CD4-positive, alpha-beta T cell treated with Interleukin-17A for 1 hour (primary cell): Measurements from ENCODE around the gene CD53.
A peak's percentile ranks its signal among the peaks of the same experiment; 100 is the strongest.

Experiments used
- DNase-seq: peaks from one replicate; pipeline ENCODE4 v3.0.0-alpha.2; 2020

CD53 gene

GRCh38 chr1:110876748-110877341, 3.9 kb downstream of the CD53 start:
- no peak for DNase-seq

GRCh38 chr1:110877364-110877763, 4.4 kb downstream of the CD53 start:
- no peak for DNase-seq

- no peak for DNase-seq
Measured at GRCh38 chr1:110877776-110878175, 4.8 kb downstream of the CD53 start.

GRCh38 chr1:110878591-110878990, 5.6 kb downstream of the CD53 start:
- DNase-seq, result no peak

- DNase-seq, result no peak
Measured at GRCh38 chr1:110878993-110879392, 6.0 kb downstream of the CD53 start.

GRCh38 chr1:110879758-110880606, 7.0 kb downstream of the CD53 start:
- DNase-seq, result peak; percentile 79

- DNase-seq, result peak; percentile 69
Measured at GRCh38 chr1:110880708-110881374, 7.9 kb downstream of the CD53 start.

GRCh38 chr1:110888049-110888448, 15.1 kb downstream of the CD53 start:
- no peak for DNase-seq

GRCh38 chr1:110888641-110889040, 15.7 kb downstream of the CD53 start:
- DNase-seq, result no peak

GRCh38 chr1:110890474-110891196, 17.7 kb downstream of the CD53 start:
- no peak for DNase-seq

GRCh38 chr1:110893908-110894490, 21.1 kb downstream of the CD53 start:
- no peak for DNase-seq

- peak; percentile 66 for DNase-seq
Measured at GRCh38 chr1:110896090-110896489, 23.1 kb downstream of the CD53 start.

- no peak for DNase-seq
Measured at GRCh38 chr1:110897681-110898080, 24.7 kb downstream of the CD53 start.

GRCh38 chr1:110898734-110899457, 25.9 kb downstream of the CD53 start:
- no peak for DNase-seq

- no peak for DNase-seq
Measured at GRCh38 chr1:110899458-110899843, 26.5 kb downstream of the CD53 start.

GRCh38 chr1:110902820-110903463, 30.0 kb downstream of the CD53 start:
- no peak for DNase-seq

GRCh38 chr1:110903853-110904500, 31.0 kb downstream of the CD53 start:
- DNase-seq, result no peak

GRCh38 chr1:110912784-110913183, 39.8 kb downstream of the CD53 start:
- DNase-seq, result no peak

- no peak for DNase-seq
Measured at GRCh38 chr1:110914676-110915075, 41.7 kb downstream of the CD53 start.

- DNase-seq, result no peak
Measured at GRCh38 chr1:110915804-110916203, 42.9 kb downstream of the CD53 start.

GRCh38 chr1:110916274-110916668, 43.3 kb downstream of the CD53 start:
- no peak for DNase-seq
